Chondrocyte (in vitro differentiated cells): ENCODE measurements around the gene MAST1. TPM values are rescaled to one million over a fixed set of nuclear protein-coding genes. Genes with fewer than 3 reads are reported as not detected.

Experiments used
- DNase-seq: peaks from one replicate; pipeline ENCODE4 v3.0.0; 2021; ENCODE audit warnings: mixed read lengths, low spot score
- H3K27ac Mint-ChIP-seq: one replicate; pipeline ENCODE4 v1.8.0; 2021; ENCODE audit warnings: mild to moderate bottlenecking, moderate library complexity, mixed read lengths; ENCODE audit not compliant: unreplicated experiment
- H3K27me3 Mint-ChIP-seq: 2 replicates; pipeline ENCODE4 v1.8.0; 2021; ENCODE audit warnings: low read depth, mixed read lengths
- H3K36me3 Mint-ChIP-seq: 2 replicates; pipeline ENCODE4 v1.8.0; 2021; ENCODE audit warnings: low read depth, mixed read lengths
- H3K4me1 Mint-ChIP-seq: 2 replicates; pipeline ENCODE4 v1.8.0; 2021; ENCODE audit warnings: low read depth, mild to moderate bottlenecking, mixed read lengths
- H3K4me3 Mint-ChIP-seq: one replicate; pipeline ENCODE4 v1.8.0; 2021; ENCODE audit warnings: mild to moderate bottlenecking, moderate library complexity, mixed read lengths; ENCODE audit not compliant: unreplicated experiment
- H3K9me3 Mint-ChIP-seq: 2 replicates; pipeline ENCODE4 v1.8.0; 2021; ENCODE audit warnings: low read depth, mixed read lengths
- CTCF ChIP-seq: fragments of 200-600 bp; sonication (generic); IDR thresholded peaks from 2 replicates; pipeline ENCODE4 v1.5.0; 2021; ENCODE audit warnings: antibody characterized with exemption, mild to moderate bottlenecking, moderate library complexity
- total RNA-seq: library from RNA; stranded (reverse); gene quantifications from 3 replicates; pipeline ENCODE4 v1.2.1, GENCODE V29; 2021

The MAST1 gene
- total RNA-seq, 1 donor from 2014 or later: 1.6 TPM

- Mint-ChIP-seq H3K27me3 (no peaks in the 10 kb centered on the region), H3K36me3 (peaks cover 6% of the 10 kb centered on the region), H3K4me1 (peaks cover 8% of the 10 kb centered on the region), H3K9me3 (no peaks in the 10 kb centered on the region), H3K27ac (no peak overlapping the region), H3K4me3 (no peak overlapping the region)
- no peak for DNase-seq
- no peak for TF ChIP-seq CTCF
Observed at GRCh38 chr19:12896460-12896859, 58.1 kb downstream of the MAST1 start.

GRCh38 chr19:12899891-12900518 is 61.7 kb downstream of the MAST1 start:
- no peaks in the 10 kb centered on the region for H3K4me1 Mint-ChIP-seq
- H3K9me3 Mint-ChIP-seq: no peaks in the 10 kb centered on the region
- no peaks in the 10 kb centered on the region for H3K27me3 Mint-ChIP-seq
- peaks cover 3% of the 10 kb centered on the region for H3K36me3 Mint-ChIP-seq
- no peak overlapping the region for H3K27ac Mint-ChIP-seq
- no peak overlapping the region for H3K4me3 Mint-ChIP-seq
- no peak for TF ChIP-seq CTCF
- no peak for DNase-seq

- no peak overlapping the region for H3K27ac Mint-ChIP-seq
Observed at GRCh38 chr19:12907166-12907565, 68.9 kb downstream of the MAST1 start.

DNA sequence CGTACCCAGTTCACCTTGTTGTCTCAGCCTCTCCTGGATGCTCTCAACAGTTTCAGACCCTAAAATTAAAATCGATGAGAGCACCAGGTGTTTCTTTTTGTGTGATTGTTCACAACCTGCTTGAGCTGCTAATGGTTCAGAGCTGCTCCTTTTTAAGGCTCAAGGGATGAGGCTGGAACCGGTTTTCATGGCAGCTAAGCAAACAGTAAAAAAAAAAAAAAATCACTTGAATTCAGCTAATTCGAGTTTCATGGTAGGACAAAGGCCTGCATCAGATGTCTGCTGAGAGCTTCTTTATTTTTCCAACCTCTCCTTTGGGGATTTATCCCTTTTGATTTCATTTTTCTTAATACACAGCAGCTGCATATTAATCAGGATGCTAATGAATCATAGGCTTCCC is 74.3 kb downstream of the MAST1 start:
- no peak for DNase-seq
- H3K4me1 Mint-ChIP-seq: peaks cover 6% of the 10 kb centered on the region
- H3K4me3 Mint-ChIP-seq: no peak overlapping the region
- H3K27ac Mint-ChIP-seq: no peak overlapping the region
- TF ChIP-seq CTCF: no peak
- no peaks in the 10 kb centered on the region for H3K36me3 Mint-ChIP-seq
- no peaks in the 10 kb centered on the region for H3K9me3 Mint-ChIP-seq
- peaks cover 2% of the 10 kb centered on the region for H3K27me3 Mint-ChIP-seq

More at GRCh38 chr19:12907166-12907565, 68.9 kb downstream of the MAST1 start:
- Mint-ChIP-seq H3K36me3 (no peaks in the 10 kb centered on the region), H3K27me3 (peaks cover 2% of the 10 kb centered on the region), H3K4me3 (no peak overlapping the region), H3K4me1 (no peaks in the 10 kb centered on the region), H3K9me3 (no peaks in the 10 kb centered on the region)
- DNase-seq: no peak
- no peak for TF ChIP-seq CTCF

- Mint-ChIP-seq H3K4me3 (no peak overlapping the region), H3K27ac (no peak overlapping the region), H3K9me3 (no peaks in the 10 kb centered on the region), H3K27me3 (peaks cover 2% of the 10 kb centered on the region), H3K36me3 (no peaks in the 10 kb centered on the region), H3K4me1 (peaks cover 6% of the 10 kb centered on the region)
- no peak for TF ChIP-seq CTCF
- DNase-seq: no peak
Observed at GRCh38 chr19:12913011-12913561, 74.8 kb downstream of the MAST1 start.
